ENCODE results near the gene HYPK.

DNA sequence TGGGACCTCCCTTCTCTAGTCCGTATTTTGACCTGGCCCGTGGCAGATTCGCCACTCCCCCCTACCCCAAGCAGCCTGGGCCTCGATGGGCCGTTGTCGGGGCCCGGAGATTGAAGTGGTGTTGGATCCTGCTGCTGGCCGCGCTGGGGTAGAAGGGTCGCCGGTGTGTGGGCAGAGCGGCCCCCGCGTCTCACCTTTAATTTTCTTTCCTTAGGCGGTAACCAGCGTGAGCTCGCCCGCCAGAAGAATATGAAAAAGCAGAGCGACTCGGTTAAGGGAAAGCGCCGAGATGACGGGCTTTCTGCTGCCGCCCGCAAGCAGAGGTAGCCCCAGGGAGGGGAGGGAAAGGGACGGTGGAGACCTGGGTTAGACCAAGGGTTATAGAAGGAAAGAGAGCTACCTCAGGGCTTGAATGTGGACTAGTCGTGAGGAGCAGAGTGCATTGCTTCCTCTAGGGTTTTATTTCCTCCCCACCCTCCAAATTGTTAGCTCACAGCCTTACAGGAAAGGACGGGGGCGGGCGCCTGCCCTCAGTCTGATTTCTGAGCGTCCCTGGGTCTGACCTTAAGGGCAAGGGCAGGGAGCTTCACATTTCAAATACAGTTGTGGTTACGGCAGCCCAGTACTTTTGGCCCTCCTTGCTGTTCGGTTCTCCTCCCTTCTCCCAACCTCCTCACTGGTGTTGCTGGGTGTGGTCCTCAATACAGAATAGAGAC lies 7.5 kb upstream of the HYPK start:
- peak in 3 of 6 experiments; percentile 13 to 26 (median 22) for TF ChIP-seq CTCF (IDR thresholded peaks at IDR 0.05)
- peak in 1 of 2 donors; percentile 27 for TF ChIP-seq POLR2A (IDR thresholded peaks at IDR 0.05)

Measured in Peyer's patch (tissue), 4 donors.